Parathyroid adenoma (tissue), 2 donors: Measurements from ENCODE around the gene KRT1.

Source experiments
- H2AFZ ChIP-seq: fragments of 300-600 bp; sonication (generic); one replicate; pipeline ENCODE4 v1.7.0; 2017; ENCODE audit warnings: antibody characterized with exemption, mild to moderate bottlenecking
- H3K27ac ChIP-seq: fragments of 300-600 bp; sonication (generic); one replicate; pipeline ENCODE4 v1.7.0; 2017
- H3K27me3 ChIP-seq: fragments of 300-600 bp; sonication (generic); one replicate; pipeline ENCODE4 v1.7.0; 2017; ENCODE audit warnings: low read length; ENCODE audit not compliant: control insufficient read depth, insufficient read depth
- H3K36me3 ChIP-seq: fragments of 300-600 bp; sonication (generic); one replicate; pipeline ENCODE4 v1.7.0; 2017; ENCODE audit warnings: low read length; ENCODE audit not compliant: control insufficient read depth, insufficient read depth
- H3K4me1 ChIP-seq: fragments of 300-600 bp; sonication (generic); one replicate; pipeline ENCODE4 v1.7.0; 2017; ENCODE audit warnings: control low read depth
- H3K4me2 ChIP-seq: fragments of 300-600 bp; sonication (generic); one replicate; pipeline ENCODE4 v1.7.0; 2017; ENCODE audit warnings: low read length
- H3K4me3 ChIP-seq: fragments of 300-600 bp; sonication (generic); one replicate; pipeline ENCODE4 v1.7.0; 2017; ENCODE audit warnings: low read depth, low read length
- H3K79me2 ChIP-seq: fragments of 300-600 bp; sonication (generic); one replicate; pipeline ENCODE4 v1.7.0; 2017; ENCODE audit warnings: control low read depth
- H3K9ac ChIP-seq: fragments of 300-600 bp; sonication (generic); one replicate; pipeline ENCODE4 v1.7.0; 2017; ENCODE audit warnings: mild to moderate bottlenecking
- H3K9me3 ChIP-seq: fragments of 300-600 bp; sonication (generic); one replicate; pipeline ENCODE4 v1.7.0; 2017; ENCODE audit warnings: low read length; ENCODE audit not compliant: control insufficient read depth
- TF ChIP-seq, protein P1 (sequence below): fragments of 300-600 bp; sonication (generic); IDR thresholded peaks from one replicate; pipeline ENCODE4 v1.7.0; 2017; ENCODE audit warnings: antibody characterized with exemption, mild to moderate bottlenecking
- donor health status: primary hyperparathyroidism.

The KRT1 gene

DNA sequence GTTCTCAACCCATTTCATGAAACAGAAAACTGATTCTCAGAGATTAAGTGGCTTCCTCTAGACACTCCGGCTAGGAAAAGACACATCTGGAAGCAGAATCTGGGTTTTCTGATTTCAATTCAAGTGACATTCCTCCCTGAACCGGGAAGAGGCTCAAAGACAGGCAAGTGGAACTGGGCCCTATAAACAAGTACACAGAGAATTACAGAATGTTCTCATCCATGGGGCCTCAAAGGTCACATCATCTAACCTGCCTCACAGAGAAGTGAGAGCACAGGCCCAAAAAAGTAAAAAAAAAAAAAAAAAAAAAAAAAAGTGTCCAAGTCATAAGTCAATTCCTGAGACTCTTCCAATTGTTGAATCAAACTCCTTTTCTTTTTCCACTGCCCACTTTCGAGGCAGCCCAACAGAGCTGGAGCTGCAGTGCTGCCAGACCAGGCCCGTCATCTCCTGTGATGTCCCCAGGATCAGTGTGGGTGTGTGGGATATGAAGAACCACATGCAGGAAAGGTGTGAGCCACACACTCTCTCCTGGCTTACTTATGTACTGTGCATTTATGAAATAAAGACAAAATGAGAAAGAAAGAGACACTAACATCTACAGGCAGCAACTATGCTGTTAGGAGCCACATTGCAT, 2.8 kb upstream of the KRT1 start:
- Histone ChIP-seq H3K36me3 (no peaks in the 10 kb centered on the region), H3K9ac (no peak overlapping the region), H3K27ac (no peak overlapping the region), H3K79me2 (no peaks in the 10 kb centered on the region), H3K27me3 (no peaks in the 10 kb centered on the region), H3K4me1 (peaks cover 14% of the 10 kb centered on the region), H2AFZ (no peak overlapping the region), H3K9me3 (no peaks in the 10 kb centered on the region), H3K4me2 (no peak overlapping the region), H3K4me3 (no peak overlapping the region)
- TF ChIP-seq, protein P1, sequence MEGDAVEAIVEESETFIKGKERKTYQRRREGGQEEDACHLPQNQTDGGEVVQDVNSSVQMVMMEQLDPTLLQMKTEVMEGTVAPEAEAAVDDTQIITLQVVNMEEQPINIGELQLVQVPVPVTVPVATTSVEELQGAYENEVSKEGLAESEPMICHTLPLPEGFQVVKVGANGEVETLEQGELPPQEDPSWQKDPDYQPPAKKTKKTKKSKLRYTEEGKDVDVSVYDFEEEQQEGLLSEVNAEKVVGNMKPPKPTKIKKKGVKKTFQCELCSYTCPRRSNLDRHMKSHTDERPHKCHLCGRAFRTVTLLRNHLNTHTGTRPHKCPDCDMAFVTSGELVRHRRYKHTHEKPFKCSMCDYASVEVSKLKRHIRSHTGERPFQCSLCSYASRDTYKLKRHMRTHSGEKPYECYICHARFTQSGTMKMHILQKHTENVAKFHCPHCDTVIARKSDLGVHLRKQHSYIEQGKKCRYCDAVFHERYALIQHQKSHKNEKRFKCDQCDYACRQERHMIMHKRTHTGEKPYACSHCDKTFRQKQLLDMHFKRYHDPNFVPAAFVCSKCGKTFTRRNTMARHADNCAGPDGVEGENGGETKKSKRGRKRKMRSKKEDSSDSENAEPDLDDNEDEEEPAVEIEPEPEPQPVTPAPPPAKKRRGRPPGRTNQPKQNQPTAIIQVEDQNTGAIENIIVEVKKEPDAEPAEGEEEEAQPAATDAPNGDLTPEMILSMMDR = no peak

DNA sequence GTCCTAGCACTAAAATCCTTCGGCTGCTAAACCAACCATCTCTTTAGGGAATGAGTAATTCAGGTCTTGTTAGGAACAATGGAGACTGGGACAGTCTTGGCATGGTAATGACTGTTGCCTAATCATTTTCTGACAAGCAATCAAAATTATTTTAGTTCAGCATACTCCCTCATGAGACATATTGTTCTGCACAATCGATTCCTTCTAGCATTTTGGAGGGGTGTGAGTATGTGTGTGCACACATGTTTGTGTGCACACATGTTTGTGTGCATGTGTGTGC, 2.1 kb upstream of the KRT1 start:
- TF ChIP-seq, protein P1 = no peak
- H3K9ac ChIP-seq = no peak overlapping the region

DNA sequence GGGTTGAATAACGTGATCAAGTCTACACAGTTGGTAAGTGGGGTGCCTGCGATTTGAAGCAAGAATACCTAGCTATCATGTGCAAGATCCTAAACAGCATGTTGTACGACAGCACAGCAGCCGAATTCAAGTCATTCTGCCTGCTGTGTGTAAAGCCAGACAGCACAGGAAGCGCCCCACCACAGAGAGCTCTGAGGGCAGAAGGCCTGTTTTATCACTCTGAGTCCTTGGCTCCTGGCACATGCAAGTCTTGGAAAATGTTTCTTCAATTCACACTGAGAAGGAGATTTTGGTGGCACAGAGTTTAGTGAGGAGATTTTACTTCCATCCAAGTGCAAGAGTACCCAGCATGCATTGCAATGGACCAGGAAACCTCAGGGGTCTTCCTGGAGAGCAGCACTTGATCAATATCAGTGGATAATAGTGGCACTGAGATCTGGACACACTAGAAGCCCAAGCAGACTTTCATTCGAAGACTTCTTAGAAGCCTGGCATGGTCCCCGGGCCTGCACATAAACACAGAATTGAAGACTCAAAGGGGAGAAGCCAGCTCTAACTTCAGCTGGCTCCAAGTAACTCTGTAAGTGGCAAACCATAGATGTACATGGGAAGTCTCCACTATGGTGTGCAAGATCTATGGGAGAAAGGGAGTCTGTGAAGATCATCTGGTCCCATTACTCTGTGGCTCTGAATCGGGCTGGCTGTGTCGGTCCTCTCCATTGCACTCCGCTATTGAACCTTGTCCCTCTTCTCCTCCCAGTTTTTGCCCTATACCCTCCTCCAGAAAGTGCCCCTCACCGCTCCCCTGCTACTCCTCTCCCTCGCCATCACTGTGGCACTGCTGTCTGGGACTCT, 1.5 kb upstream of the KRT1 start:
- H3K27ac ChIP-seq = no peak overlapping the region
- no peaks in the 10 kb centered on the region for H3K27me3 ChIP-seq
- H3K36me3 ChIP-seq = no peaks in the 10 kb centered on the region
- H3K79me2 ChIP-seq = no peaks in the 10 kb centered on the region
- peaks cover 5% of the 10 kb centered on the region for H3K4me1 ChIP-seq
- H3K9ac ChIP-seq = no peak overlapping the region
- H2AFZ ChIP-seq = no peak overlapping the region
- H3K4me3 ChIP-seq = no peak overlapping the region
- TF ChIP-seq, protein P1 = no peak
- no peaks in the 10 kb centered on the region for H3K9me3 ChIP-seq
- no peak overlapping the region for H3K4me2 ChIP-seq

More for the DNA sequence above, 2.1 kb upstream of the KRT1 start:
- no peak overlapping the region for H2AFZ ChIP-seq
- peaks cover 9% of the 10 kb centered on the region for H3K4me1 ChIP-seq
- H3K27me3 ChIP-seq = no peaks in the 10 kb centered on the region
- no peak overlapping the region for H3K27ac ChIP-seq
- H3K36me3 ChIP-seq = no peaks in the 10 kb centered on the region
- no peaks in the 10 kb centered on the region for H3K9me3 ChIP-seq
- H3K79me2 ChIP-seq = no peaks in the 10 kb centered on the region
- H3K4me3 ChIP-seq = no peak overlapping the region
- H3K4me2 ChIP-seq = no peak overlapping the region

DNA sequence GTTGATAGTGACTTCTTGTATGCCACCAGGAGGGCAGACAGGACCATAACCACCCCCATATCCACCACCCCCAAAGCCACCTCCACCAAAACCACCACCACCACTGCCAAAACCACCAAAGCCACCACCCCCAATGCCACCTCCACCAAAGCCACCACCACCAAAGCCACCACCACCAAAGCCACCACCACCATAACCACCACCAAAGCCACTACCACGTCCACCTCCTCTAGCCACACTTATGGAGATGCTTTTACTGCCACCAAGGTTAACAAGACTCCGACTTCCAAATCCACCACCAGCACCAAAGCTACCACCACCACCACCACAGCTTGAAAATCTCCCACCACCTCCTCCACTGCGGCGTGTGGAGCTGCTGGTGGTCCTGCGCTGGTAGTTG, 332 bp downstream of the KRT1 start:
- no peak overlapping the region for H3K27ac ChIP-seq
- H3K4me1 ChIP-seq = no peaks in the 10 kb centered on the region
- no peak overlapping the region for H3K4me3 ChIP-seq
- no peak overlapping the region for H2AFZ ChIP-seq
- TF ChIP-seq, protein P1 = no peak
- no peak overlapping the region for H3K9ac ChIP-seq
- no peaks in the 10 kb centered on the region for H3K36me3 ChIP-seq
- no peaks in the 10 kb centered on the region for H3K9me3 ChIP-seq
- no peak overlapping the region for H3K4me2 ChIP-seq
- no peaks in the 10 kb centered on the region for H3K79me2 ChIP-seq
- H3K27me3 ChIP-seq = no peaks in the 10 kb centered on the region

DNA sequence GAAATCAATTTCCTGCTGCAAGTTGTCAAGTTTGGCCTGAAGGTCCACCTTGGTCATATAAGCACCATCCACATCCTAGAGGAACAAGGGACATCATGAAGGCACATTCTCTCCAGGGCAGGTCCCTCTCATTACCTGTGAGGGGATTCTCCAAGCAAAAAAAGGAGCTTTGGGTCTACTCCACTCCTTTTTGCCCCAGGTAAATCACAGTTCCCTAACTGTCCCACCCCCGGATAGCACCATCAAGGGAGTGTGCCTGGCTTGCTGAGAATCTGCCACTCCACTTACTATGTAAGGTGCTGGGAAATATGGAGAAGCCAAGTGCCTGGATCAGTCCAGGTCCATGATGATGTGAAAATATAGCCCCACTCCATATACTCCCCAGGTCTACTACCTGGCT, 2.5 kb downstream of the KRT1 start:
- no peak overlapping the region for H3K9ac ChIP-seq
- TF ChIP-seq, protein P1 = no peak
- H3K36me3 ChIP-seq = no peaks in the 10 kb centered on the region
- H3K4me1 ChIP-seq = no peaks in the 10 kb centered on the region
- H3K79me2 ChIP-seq = no peaks in the 10 kb centered on the region
- no peak overlapping the region for H2AFZ ChIP-seq
- no peaks in the 10 kb centered on the region for H3K9me3 ChIP-seq
- H3K27ac ChIP-seq = no peak overlapping the region
- H3K27me3 ChIP-seq = no peaks in the 10 kb centered on the region
- H3K4me2 ChIP-seq = no peak overlapping the region
- no peak overlapping the region for H3K4me3 ChIP-seq
